HG03097 (cell line): Measurements from ENCODE around the gene CEL.
"Not testable (repeated sequence)": the region's sequence is repeated elsewhere in the genome, so short reads cannot be mapped to it uniquely, and the experiment has no call there.

Source experiments
- ATAC-seq: cut with Tn5 transposase; IDR thresholded peaks from one replicate; pipeline ENCODE4 v1.9.1; 2021; ENCODE audit not compliant: unreplicated experiment, low FRiP score

CEL gene

DNA sequence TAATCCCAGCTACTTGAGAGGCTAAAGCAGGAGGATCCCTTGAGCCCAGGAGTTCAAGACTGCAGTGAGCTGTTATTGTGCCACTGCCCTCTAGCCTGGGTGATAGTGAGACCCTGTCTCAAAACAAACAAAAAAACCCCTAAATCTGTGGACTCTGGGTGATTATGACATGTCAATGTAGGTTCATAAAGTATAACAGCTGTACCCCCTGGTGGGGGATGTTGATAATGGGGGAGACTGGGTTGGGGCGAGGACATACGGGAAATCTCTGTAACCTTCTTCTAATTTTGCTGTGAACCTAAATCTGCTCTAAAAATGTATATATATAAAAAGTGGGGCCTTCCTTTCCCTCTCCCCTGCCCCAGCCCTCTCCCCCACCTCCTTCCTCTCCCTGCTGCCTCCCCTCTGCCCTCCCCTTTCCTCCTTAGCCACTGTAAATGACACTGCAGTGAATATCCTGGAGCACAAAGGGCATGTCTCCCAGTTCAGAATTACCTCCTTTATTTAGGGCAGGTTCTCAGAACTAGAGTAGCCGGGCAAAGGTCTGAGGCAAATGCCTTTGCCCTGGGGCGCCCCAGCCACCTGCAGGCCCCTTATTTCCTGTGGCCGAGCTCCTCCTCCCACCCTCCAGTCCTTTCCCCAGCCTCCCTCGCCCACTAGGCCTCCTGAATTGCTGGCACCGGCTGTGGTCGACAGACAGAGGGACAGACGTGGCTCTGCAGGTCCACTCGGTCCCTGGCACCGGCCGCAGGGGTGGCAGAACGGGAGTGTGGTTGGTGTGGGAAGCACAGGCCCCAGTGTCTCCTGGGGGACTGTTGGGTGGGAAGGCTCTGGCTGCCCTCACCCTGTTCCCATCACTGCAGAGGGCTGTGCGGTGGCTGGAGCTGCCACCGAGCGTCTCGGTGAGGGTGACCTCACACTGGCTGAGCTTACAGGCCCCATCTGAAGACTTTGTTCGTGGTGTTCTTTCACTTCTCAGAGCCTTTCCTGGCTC, 19.3 kb downstream of the CEL start:
- not testable (repeated sequence) for ATAC-seq

DNA sequence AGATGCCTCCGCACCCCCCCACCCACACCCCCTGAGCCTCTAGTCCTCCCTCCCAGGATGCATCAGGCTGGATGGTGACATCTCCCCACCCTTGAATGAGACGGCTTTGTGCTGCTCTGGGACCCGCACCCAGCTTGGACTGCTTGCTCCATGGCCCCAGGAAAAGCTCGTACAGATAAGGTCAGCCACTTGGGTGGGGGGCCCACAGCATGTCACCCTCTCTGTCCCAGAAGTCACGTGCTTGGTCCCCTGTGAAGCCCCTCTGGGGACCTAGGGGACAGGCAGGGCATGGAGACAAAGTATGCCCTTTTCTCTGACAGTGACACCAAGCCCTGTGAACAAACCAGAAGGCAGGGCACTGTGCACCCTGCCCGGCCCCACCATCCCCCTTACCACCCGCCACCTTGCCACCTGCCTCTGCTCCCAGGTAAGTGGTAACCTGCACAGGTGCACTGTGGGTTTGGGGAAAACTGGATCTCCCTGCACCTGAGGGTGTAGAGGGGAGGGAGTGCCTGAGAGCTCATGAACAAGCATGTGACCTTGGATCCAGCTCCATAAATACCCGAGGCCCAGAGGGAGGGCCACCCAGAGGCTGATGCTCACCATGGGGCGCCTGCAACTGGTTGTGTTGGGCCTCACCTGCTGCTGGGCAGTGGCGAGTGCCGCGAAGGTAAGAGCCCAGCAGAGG, 20.3 kb downstream of the CEL start:
- ATAC-seq = not testable (repeated sequence)

DNA sequence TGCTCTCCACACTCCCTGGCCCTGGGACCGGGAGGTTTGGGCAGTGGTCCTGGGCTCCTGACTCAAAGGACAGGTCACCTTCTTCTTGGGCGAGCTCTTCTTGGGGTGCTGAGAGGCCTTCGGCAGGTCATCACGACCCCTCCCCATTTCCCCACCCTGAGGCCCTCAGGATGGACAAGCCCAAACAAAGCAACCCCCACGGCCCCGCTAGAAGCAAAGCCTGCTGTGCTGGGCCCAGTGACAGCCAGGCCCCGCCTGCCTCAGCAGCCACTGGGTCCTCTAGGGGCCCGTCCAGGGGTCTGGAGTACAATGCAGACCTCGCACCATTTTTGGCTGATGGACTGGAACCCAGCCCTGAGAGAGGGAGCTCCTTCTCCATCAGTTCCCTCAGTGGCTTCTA, 21.9 kb downstream of the CEL start:
- not testable (repeated sequence) for ATAC-seq

DNA sequence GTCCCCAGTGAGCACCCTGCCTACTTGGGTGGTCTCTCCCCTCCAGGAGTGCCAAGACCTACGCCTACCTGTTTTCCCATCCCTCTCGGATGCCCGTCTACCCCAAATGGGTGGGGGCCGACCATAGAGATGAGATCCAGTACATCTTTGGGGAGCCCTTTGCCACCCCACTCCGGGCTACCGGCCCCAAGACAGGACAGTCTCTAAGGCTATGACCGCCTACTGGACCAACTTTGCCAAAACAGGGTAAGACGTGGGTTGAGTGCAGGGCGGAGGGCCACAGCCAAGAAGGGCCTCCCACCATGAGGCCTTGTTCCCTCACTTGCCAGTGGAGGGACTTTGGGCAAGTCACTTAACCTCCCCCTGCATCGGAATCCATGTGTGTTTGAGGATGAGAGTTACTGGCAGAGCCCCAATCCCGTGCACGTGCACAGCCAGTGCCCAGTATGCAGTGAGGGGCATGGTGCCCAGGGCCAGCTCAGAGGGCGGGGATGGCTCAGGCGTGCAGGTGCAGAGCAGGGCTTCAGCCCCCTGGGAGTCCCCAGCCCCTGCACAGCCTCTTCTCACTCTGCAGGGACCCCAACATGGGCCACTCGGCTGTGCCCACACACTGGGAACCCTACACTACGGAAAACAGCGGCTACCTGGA, 24.6 kb downstream of the CEL start:
- ATAC-seq = not testable (repeated sequence)

DNA sequence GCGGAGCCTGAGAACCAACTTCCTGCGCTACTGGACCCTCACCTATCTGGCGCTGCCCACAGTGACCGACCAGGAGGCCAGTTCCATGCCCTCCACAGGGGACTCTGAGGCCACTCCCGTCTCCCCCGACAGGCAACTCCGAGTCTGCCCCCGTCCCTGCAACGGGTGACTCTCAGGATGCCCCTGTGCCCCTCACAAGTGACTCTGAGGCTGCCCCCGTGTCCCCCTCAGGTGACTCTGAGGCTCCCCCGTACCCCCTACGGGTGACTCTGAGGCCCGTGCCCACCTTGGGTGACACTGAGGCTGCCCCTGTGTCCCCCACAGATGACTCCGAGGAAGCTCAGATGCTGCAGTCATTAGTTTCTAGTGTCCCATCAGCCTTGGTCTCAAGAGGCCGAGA, 25.1 kb downstream of the CEL start:
- no peak for ATAC-seq

DNA sequence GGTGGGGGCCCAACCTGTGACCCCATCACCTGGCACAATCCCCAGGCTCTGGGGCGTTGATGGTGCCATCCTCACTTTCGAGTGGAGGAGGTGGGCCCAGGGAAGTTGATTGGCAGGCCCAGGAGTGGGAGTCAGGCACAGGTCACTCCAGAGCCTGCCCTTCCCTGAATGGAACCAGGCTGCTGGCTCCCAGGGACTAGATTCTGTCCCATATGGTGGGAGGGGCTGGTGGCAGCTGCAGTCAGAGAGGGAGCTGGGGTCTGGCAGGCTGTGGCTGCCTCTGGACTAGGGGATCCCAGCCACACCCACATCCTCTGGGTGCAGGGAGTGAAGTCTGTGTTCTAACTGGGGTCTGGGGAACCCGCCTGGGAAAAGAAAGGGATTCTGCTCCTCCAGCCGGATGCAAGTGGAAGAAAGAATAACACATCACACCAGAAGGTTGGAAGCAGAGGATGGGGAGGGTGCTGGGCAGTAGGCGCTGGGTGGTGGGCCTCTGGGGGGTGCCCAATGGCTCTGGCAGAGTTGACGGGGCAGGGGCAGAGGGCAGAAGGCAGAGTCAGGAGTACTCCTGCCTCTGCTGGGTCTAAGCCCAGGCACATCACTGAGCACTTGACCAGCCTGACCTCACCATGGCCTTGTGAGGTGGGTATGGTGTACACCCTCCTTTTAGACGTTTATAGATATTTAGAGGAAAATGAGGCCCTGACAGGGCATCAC, 25.8 kb downstream of the CEL start:
- ATAC-seq = no peak

DNA sequence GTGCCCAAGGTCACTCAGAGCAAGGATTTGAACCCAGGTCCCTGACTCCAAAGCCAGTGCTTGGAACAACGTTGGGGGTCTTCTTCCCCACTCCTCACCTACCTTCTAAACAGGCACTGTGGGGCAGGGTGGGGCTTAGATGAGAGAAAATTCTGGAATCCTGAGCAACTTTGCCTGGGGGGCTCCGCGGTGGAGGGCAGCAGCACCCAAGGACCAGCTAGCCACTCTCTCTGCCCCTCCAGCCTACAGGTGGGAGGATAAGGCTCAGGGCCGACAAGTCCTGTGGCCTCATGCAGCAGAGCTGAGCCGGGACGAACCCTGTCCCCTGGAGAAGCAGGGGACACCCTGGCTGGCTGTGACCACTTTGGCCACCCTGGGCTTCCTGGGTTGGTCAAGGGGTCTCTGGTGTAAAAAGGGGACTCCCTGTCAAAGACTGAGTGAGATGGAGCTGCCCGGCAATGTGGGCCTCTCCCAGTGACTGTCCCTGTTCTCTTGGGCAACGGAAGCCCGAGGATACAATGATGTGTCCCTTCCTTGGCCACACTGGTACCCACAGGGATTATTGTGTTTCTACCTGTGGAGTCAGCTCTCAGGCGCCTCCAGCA, 26.5 kb downstream of the CEL start:
- ATAC-seq = no peak

DNA sequence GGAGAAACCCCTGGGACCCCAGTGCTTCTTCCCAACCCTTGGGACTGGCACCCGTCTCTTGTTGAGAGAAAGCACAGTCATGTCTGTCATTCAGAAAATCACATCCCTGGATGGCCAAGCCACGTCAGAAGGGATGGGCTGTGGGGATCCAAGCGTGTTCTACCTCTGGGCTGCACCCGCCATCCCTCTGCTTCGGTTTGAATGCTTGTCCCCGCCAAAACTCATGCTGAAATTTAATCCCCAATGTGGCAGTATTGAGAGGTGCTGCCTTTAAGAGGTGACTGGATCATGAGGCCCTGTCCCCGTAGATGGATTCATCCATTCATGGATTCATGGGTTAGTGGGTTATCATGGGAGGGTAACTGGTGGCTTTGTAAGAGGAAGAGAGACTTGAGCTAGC, 27.0 kb downstream of the CEL start:
- ATAC-seq = no peak

DNA sequence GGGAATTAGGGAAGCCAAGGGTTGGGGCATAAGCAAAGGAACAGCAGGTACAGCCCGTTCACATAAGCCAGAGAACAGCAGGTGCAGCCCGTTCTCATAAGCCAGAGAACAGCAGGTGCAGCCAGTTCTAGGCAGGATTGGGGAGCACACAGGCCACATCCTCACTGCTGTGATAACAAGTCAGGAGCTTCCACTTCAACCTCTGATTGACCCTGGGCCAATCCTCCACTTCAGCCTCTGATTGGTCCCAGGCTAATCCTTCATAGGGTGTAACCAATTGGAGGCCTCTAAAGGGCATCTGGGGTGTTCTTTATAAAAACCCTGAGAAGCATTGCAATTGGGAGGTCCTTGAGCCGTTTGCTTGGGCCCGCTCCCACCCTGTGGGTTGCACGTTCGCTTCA, 27.5 kb downstream of the CEL start:
- ATAC-seq = no peak

DNA sequence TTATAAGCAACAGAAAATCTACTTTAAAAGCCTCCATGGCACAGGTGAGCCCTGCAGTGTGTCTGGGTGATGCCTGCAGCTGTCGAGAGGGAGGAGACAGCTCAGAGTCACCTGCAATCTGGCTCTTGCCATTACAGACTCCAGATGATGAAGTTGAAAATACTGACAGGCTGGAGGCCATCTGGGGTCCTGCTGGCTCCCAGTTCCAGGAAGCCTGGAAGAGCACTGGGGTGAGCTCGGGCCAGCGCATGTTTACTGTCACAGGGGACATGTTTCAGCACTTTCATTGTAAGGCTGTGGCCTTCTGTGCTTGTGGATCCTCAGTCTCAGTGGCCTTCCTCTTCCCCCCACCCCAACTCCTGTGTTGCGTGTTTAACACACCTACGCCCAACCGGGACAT, 28.4 kb downstream of the CEL start:
- ATAC-seq = no peak

DNA sequence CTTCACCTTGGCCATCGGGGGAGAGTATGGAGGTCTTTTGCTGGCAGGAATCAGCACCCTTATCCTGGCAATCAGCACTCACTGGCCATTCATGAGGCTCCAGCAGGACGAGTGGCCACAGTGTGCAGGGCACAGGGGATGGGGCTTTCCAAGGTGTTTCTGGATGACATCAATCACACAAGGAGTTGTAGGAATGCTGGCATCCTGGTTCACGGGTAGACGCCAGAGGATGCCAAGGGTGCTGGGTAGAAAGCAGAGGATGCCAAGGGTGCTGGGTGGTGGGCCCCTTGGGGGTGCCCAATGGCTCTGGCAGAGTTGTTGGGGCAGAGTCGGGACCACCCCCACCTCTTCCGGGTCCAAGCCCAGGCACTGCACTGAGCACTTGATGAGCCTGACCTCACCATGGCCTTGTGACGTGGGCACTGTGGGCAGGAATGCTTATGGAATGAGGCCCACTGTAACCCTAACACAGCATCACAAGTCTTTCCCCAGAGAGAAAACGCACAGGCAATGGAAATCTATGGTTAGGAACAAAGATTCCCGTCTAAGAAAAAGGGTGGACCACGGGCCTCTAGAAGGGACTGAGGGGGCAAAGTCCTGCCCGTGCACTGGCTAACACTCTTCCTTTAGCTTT, 29.1 kb downstream of the CEL start:
- no peak for ATAC-seq

DNA sequence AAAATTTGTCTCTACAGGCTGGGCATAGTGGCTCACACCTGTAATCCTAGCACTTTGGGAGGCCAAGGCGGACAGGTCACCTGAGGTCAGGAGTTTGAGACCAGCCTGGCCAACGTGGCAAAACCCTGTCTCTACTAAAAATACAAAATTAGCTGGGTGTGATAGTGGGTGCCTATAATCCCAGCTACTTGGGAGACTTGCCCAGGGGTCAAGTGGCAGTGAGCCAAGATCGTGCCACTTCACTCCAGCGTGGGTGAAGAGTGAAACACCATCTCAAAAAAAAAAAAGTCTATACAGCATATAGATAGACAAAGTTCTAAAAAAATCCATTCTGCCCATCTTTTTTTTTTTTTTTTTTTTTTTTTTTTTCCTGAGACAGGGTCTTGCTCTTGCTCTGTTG, 32.6 kb downstream of the CEL start:
- ATAC-seq = not testable (repeated sequence)

DNA sequence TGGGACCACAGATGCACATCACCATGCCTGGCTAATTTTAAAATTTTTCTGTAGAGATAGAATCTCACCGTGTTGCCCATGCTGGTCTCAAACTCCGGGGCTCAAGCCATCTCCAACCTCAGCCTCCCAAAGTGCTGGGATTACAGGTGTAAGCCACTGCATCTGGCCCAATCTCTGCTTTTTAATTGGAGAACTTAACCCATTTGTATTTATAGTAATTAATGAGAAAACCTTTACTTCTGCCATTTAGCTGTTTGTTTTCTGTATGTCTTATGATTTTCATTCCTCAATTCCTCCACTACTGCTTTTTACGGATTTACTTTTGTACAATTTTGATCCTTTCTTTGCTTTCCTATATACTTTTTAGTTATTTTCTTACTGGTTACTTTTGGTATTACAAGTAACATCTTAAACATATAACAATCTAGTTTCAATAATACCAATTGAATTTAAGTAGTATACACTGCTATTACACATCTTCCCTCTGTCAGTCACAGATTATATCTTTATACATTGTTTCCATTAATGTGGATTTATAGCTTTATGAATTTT, 33.1 kb downstream of the CEL start:
- no peak for ATAC-seq

DNA sequence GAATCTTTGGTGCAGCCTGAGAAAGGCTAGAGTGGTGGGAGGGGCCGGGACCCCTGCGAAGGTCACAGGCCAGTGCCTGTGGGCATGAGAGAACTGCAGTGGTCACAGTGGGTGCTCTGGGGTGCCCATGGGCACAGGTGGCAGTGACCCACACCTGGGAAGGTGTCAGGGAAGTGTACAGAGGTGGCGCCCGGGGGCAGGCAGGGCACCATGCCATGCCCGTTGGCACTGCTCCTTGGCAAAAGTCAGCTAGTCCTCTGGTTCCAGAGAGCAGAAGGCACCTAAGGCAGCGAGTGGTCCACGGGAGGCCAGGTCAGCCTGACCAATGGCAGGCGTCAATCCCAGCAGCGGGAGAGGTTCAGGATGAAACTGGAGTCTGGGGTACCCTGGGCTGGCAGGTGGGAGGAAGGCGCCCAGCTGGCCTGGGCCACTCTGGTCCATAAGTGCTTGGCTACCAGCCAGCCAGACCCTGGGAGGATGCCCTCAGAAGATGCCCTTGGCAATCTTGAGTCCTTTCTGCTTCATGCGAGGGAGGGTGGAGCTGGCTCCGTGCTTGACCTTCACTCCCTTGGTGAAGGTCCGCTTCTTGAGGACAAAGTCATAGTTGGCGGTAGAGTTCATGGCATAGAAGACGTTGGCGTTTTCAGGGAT, 36.4 kb downstream of the CEL start:
- ATAC-seq = no peak

DNA sequence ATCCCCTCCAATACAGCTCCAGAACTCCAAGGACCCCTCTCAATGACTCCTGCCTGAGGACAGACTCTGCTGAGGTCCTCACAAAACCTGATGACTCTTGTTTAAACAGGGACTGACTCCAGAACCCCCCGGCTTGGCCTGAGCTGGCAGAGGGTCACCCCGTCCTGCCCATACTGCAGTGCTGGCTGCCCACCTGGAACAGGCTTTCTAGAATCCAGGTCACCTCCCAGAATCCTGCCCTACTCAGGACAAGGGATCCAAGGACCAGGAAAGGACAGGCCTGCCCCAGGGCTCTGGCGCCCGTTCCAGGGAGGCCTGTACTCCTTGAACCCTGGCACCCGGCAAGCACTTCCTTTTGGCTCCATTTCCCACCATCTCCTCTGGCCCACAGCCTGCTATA, 37.1 kb downstream of the CEL start:
- ATAC-seq = no peak

DNA sequence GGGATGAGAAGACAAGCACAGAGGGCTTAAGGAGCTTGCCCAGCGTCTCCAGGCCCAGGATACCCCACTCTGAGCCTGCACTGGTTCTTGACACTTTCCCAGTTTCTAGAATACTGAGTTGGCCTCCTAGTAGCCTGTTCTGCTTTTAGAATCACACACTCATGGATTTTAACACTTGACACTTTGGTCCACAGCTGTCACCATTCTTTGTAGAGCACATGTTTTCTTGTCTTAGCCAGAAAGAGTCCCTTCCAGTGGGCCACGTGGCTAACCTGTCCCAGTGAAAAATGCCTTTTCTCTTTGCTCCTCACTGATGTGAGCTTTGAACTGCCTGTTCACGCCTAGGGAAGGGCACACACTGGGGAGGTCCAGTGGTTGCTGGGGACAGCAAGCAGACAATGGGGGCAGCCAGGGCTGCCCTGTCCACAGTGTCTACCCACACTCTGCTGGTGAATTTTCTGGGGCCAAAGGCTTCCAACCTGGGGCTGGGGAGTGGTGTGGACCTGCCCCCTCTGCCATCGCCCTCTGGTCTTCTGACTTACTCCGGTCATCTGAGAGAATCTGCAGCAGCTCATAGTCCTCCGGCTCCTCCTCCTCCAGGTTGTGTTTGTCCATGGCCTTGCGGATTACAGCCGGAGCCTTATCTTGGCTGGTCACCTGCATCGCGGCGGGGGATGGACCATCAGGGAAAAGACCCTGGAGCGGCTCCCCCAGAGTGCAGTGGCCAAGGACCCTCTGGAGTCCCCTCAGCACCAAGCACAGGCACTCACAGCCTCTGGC, 38.1 kb downstream of the CEL start:
- ATAC-seq = no peak

DNA sequence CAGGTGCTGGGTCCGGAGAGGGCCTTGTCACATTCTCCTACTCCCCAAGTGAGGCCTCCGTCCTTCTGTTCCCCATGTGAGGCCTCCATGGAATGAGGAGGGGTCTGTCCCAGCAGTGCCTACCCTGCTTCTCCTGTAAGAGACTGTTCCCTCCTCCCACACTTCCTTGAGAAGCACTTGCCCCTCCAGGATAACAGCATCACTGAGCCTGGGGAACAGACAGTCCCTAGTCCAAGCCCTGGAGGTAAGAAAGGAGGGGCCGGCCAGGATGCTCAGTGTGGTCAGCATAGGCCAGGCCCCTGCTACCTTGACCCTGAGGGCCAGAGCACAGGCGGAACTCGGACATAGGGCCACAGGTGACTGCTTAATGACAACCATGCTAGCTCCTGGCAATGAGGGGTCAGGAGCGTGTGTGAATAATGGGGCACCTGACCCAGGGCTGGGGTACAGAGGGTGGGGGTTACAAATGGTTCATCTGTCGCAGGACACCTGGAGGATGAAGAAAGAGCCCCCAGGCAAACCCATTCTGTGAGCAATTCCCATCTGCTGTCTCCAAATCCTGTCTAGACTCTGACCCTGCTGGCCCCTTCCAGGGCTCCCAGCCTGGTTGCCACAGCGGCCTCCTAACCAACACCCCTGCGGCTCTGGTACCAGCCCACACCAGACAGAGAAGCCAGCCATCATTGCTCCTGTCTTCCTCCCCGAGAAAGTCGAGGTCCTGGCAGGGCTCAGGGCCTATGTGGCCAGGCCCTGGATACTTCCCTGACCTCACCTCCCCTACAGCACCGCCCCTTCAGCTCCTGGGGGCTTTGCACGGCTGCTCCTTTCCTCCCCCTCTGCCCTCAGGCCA, 39.0 kb downstream of the CEL start:
- ATAC-seq = no peak
